Fibroblast of lung (primary cell): ENCODE results near the gene BTNL3. TPM values are rescaled to one million over a fixed set of nuclear protein-coding genes. Genes with fewer than 3 reads are reported as not detected.

Experiments used
- DNase-seq, 2 donors: peaks; one replicate each; pipeline versions ENCODE4 v3.0.0 to v3.0.0-alpha.2; 2010; ENCODE audit warnings: low read depth in 2 of 2
- H2AFZ ChIP-seq: 2 replicates; pipeline ENCODE4 v1.5.1; 2012; ENCODE audit warnings: low read length, control low read depth, inconsistent platforms
- H3K27ac ChIP-seq: 2 replicates; pipeline ENCODE4 v1.5.1; 2011; ENCODE audit warnings: low read length, control low read depth; ENCODE audit not compliant: insufficient read depth
- H3K27me3 ChIP-seq: 2 replicates; pipeline ENCODE4 v1.5.1; 2011; ENCODE audit warnings: mild to moderate bottlenecking, low read length; ENCODE audit not compliant: control insufficient read depth, insufficient read depth
- H3K36me3 ChIP-seq: 2 replicates; pipeline ENCODE4 v1.5.1; 2011; ENCODE audit warnings: low read length; ENCODE audit not compliant: control insufficient read depth, insufficient read depth
- H3K4me1 ChIP-seq: 2 replicates; pipeline ENCODE4 v1.5.1; 2011; ENCODE audit warnings: low read length; ENCODE audit not compliant: control insufficient read depth, insufficient read depth; ENCODE audit errors: extremely low read depth
- H3K4me2 ChIP-seq: 2 replicates; pipeline ENCODE4 v1.5.1; 2011; ENCODE audit warnings: low read length, control low read depth; ENCODE audit not compliant: insufficient read depth; ENCODE audit errors: extremely low read depth
- H3K4me3 ChIP-seq, 4 experiments: fragments of 200-600 bp in 1 of 4; sonication (generic) in 1 of 4; replicated peaks in 1 of 4; 2 replicates each; pipeline ENCODE4 v1.5.1; 2011 to 2016; ENCODE audit warnings: low read length in 4 of 4, low read depth in 3 of 4, mild to moderate bottlenecking in 3 of 4, control low read depth in 2 of 4, inconsistent platforms in 1 of 4, mixed read lengths in 1 of 4; ENCODE audit not compliant: insufficient read depth in 1 of 4; ENCODE audit errors: control extremely low read depth in 1 of 4
- H3K79me2 ChIP-seq: 2 replicates; pipeline ENCODE4 v1.5.1; 2012; ENCODE audit warnings: mild to moderate bottlenecking, low read length, inconsistent platforms; ENCODE audit not compliant: control insufficient read depth, insufficient read depth
- H3K9ac ChIP-seq: 2 replicates; pipeline ENCODE4 v1.5.1; 2011; ENCODE audit warnings: mild to moderate bottlenecking, low read length, control low read depth; ENCODE audit not compliant: insufficient read depth
- H3K9me3 ChIP-seq: 2 replicates; pipeline ENCODE4 v1.5.1; 2012; ENCODE audit warnings: low read depth, low read length; ENCODE audit not compliant: control insufficient read depth, insufficient read depth
- H4K20me1 ChIP-seq: 2 replicates; pipeline ENCODE4 v1.5.1; 2011; ENCODE audit warnings: low read length; ENCODE audit not compliant: control insufficient read depth, insufficient read depth; ENCODE audit errors: extremely low read depth
- CTCF ChIP-seq, 2 donors: IDR thresholded peaks in 1 of 2; conservative IDR thresholded peaks in 1 of 2; 1 replicate in 1 of 2; 2 replicates in 1 of 2; pipeline ENCODE4 v1.5.1; 2011 to 2012; ENCODE audit warnings: low read length in 2 of 2, control low read depth in 1 of 2, inconsistent platforms in 1 of 2, low read depth in 1 of 2, mild to moderate bottlenecking in 1 of 2
- EZH2 ChIP-seq: IDR thresholded peaks from 2 replicates; pipeline ENCODE4 v1.5.1; 2012; ENCODE audit warnings: low read length, control low read depth, mild to moderate bottlenecking; ENCODE audit errors: missing control alignments
- polyA plus RNA-seq, 2 donors: library from polyadenylated mRNA; depleted of rRNA in 1 of 2; stranded (reverse) in 1 of 2; unstranded in 1 of 2; fragments of >200 nt; gene quantifications; 2 replicates each; pipeline ENCODE4 v1.2.1, GENCODE V29; 2011 to 2012; ENCODE audit warnings: missing spikeins in 1 of 2
- total RNA-seq: library from RNA; depleted of rRNA; stranded (reverse); fragments of >200 nt; gene quantifications from 2 replicates; pipeline ENCODE4 v1.2.1, GENCODE V29; 2014

Gene BTNL3
- total and polyA plus RNA-seq, 2 donors (not counting 1 experiment from before 2014, with no cell fraction given) = not detected

- Histone ChIP-seq H3K79me2 (no peaks in the 10 kb centered on the region), H3K27ac (no peak overlapping the region), H3K9me3 (no peaks in the 10 kb centered on the region), H3K4me3 (no peak overlapping the region), H2AFZ (no peak overlapping the region), H3K9ac (no peak overlapping the region), H3K27me3 (no peaks in the 10 kb centered on the region), H3K36me3 (no peaks in the 10 kb centered on the region), H3K4me1 (no peaks in the 10 kb centered on the region), H4K20me1 (no peaks in the 10 kb centered on the region), H3K4me2 (no peak overlapping the region)
- no peak for DNase-seq
- TF ChIP-seq CTCF (conservative IDR thresholded peaks at IDR 0.05 in 1 of 2, IDR thresholded peaks at IDR 0.05 in 1 of 2; ENCODE audit: low read depth in 1 of 2, low read length in 2 of 2) (no peak), EZH2 (no peak)
Measured at GRCh38 chr5:181027452-181028031, 38.9 kb downstream of the BTNL3 start.

GRCh38 chr5:181028032-181028819, 39.6 kb downstream of the BTNL3 start:
- no peak overlapping the region for H2AFZ ChIP-seq
- H4K20me1 ChIP-seq = no peaks in the 10 kb centered on the region
- H3K79me2 ChIP-seq = no peaks in the 10 kb centered on the region
- H3K36me3 ChIP-seq = no peaks in the 10 kb centered on the region
- no peak overlapping the region for H3K27ac ChIP-seq
- no peak for TF ChIP-seq EZH2
- TF ChIP-seq CTCF (conservative IDR thresholded peaks at IDR 0.05 in 1 of 2, IDR thresholded peaks at IDR 0.05 in 1 of 2; ENCODE audit: low read depth in 1 of 2, low read length in 2 of 2) = no peak
- H3K4me2 ChIP-seq = no peak overlapping the region
- no peaks in the 10 kb centered on the region for H3K27me3 ChIP-seq
- no peak for DNase-seq
- no peak overlapping the region for H3K4me3 ChIP-seq
- H3K4me1 ChIP-seq = no peaks in the 10 kb centered on the region
- H3K9me3 ChIP-seq = no peaks in the 10 kb centered on the region
- no peak overlapping the region for H3K9ac ChIP-seq

- H3K4me2 ChIP-seq = no peak overlapping the region
- no peak overlapping the region for H3K4me3 ChIP-seq
- H3K4me1 ChIP-seq = no peaks in the 10 kb centered on the region
- no peaks in the 10 kb centered on the region for H3K36me3 ChIP-seq
- DNase-seq = no peak
- no peaks in the 10 kb centered on the region for H3K9me3 ChIP-seq
- H3K9ac ChIP-seq = no peak overlapping the region
- no peak overlapping the region for H2AFZ ChIP-seq
- no peaks in the 10 kb centered on the region for H4K20me1 ChIP-seq
- TF ChIP-seq CTCF (conservative IDR thresholded peaks at IDR 0.05 in 1 of 2, IDR thresholded peaks at IDR 0.05 in 1 of 2; ENCODE audit: low read depth in 1 of 2, low read length in 2 of 2) (no peak), EZH2 (no peak)
- H3K27me3 ChIP-seq = no peaks in the 10 kb centered on the region
- no peaks in the 10 kb centered on the region for H3K79me2 ChIP-seq
- H3K27ac ChIP-seq = no peak overlapping the region
Measured at GRCh38 chr5:181031716-181032115, 43.1 kb downstream of the BTNL3 start.
